Tongue (tissue), 2 donors: Measurements from ENCODE around the gene ALDH3A2. TPM values are rescaled to one million over a fixed set of nuclear protein-coding genes. Genes with fewer than 3 reads are reported as not detected.

Source experiments
- DNase-seq: peaks from one replicate; pipeline ENCODE4 v3.0.0-alpha.2; 2015
- total RNA-seq: library from RNA; depleted of rRNA; stranded (reverse); fragments of >200 nt; gene quantifications from one replicate; pipeline ENCODE4 v1.2.3, GENCODE V29; 2014

The ALDH3A2 gene
- 210 TPM for total RNA-seq

DNA sequence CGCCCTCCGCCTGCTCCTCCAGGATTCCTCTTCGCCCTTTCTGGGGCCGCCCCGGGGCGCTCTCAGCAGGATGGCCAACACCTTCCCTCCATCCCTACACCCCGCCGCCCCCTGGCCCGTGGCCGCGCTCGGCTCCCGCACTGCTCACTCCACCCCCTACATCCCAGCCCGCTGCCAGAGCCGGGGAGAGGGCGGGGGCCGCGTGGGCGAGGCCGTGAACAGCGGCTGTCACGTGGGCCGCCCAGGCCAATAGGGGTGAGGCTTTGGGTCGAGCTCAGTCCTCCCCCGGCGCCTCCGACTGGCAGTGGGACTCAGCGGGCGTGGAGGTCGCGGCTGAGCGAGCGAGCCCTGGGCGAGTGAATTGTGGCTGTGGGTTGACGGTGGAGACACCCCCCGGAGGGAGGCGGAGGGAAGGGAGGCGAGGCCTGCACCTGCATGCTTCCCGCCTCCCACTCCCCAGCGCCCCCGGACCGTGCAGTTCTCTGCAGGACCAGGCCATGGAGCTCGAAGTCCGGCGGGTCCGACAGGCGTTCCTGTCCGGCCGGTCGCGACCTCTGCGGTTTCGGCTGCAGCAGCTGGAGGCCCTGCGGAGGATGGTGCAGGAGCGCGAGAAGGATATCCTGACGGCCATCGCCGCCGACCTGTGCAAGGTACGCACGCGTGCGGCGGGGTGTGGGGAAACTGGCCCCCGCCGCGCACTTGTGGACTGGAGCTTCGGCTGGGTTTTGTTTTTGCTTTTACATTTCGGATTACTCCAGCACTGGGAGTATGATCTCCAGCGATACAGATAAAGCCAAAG, at the start of gene ALDH3A2:
TSS of gene ALDH3A2 (plus strand) at position 277 of the 799 bp plus-strand sequence. CDS start at position 498, 221 bp downstream.
- DNase-seq: peak; percentile 98

DNA sequence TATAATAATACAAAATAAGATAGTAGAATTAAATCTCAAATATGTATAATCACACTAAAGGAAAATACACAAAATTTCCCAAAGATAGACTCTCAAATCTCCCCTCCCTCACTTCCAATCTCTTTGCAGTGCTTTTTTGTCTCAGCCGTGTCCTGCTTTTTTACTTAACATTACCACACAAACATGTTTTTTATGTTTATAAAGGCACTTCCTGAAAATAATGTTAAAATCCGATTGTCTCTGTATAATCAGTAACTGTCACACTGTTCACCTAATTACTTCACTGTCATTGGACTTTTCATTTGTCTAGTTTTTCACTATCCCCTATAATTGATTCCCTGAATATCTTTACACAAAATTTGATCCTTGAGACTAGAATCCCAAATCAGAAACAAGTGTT, 38.2 kb upstream of the ALDH3A2 start:
- no peak for DNase-seq

- no peak for DNase-seq
Measured at GRCh38 chr17:19610879-19611278, 37.7 kb upstream of the ALDH3A2 start.

- no peak for DNase-seq
Measured at GRCh38 chr17:19613979-19614378, 34.6 kb upstream of the ALDH3A2 start.

DNA sequence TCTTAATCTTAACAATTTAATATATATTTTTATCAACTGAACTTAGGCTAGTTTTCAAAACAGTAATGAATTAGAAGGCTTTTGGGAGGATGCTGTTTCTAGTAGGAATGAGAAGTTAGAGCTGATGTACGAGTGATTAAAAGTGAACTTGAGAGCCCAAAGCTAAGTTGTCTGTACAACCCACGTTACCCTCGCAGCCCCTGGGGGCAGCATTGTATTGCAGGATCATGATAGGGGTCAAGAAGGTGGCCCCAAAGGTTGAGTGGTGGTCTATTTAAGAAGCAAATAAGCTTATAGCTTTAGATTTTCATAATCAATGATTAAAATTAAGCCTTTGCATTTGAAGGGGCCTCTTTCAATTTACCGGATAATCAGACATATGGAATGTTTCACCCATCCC, 33.7 kb upstream of the ALDH3A2 start:
- no peak for DNase-seq

DNA sequence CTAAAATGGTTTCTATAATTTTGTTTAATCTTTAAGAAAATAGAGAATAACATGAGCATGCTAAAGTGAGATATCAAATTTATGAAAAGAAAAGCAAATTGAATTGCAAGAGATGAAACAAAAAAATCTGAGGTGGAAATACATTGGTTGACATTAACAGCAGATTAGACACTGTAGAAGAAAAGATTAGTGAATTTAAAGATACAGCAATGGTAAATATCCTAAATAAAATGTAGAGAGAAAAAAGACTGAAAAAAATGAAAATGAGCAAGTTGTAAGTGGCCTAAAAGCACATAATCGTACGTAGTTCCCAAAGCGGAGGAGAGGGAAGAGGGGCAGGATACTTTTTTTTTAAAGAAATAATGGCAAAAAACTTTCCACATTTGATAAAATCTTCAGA, 30.5 kb upstream of the ALDH3A2 start:
- no peak for DNase-seq

- no peak for DNase-seq
Measured at GRCh38 chr17:19619705-19620325, 28.7 kb upstream of the ALDH3A2 start.

DNA sequence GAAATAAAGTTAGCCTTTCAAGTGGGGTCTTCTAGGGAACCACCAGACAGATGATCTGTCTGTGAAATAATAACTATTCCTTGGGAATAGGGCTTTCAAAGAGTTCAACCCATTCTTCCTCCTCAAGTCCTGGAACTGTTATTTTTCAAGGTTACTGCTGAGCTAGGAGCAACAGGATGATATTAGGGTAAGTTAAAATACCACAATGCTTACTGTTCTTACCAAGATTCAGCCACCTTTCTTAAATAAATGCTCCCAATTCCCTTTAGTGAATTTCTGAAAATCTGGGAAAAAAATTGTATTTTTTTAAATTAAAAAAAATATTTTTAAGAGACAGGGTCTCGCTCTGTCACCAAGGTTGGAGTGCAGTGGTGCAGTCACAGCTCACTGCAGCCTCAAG, 26.9 kb upstream of the ALDH3A2 start:
- DNase-seq: no peak

DNA sequence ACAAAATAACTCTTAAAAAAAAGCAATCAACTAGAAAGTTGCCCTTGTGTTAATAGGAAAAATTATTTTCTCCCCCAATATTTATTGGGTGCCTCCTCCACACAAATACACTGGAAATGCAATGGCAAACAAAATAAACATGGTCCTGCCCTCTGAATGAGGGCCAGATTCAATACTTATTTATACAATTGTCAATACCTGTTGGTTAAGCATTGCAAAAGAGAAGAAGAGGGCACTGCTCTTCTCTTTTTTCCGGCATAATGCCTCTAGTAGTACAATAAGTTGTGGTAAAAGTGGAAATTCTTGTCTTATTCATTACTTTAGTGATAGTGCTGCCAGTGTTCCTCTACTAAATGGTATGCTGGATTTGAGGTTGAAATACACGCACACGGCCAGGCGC, 22.5 kb upstream of the ALDH3A2 start:
- no peak for DNase-seq

DNA sequence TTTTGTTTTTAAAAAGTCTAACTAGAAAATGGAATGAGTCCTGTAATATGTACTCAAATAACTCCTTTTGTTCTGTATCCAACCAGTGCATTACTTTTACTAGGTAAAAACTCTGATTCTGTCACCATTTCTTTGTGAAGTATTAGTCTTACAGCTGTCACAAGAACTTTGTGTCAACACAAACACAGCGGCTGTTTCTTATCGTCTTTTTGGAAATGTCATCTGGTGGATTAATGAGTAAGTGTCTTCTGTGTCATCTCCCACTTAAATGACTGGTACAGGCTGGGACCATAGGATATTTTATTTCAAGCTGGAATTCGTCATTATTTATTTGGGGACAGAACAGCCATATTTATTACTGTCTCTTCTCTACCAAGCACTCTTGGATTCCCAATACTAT, 19.1 kb upstream of the ALDH3A2 start:
- peak; percentile 30 for DNase-seq

DNA sequence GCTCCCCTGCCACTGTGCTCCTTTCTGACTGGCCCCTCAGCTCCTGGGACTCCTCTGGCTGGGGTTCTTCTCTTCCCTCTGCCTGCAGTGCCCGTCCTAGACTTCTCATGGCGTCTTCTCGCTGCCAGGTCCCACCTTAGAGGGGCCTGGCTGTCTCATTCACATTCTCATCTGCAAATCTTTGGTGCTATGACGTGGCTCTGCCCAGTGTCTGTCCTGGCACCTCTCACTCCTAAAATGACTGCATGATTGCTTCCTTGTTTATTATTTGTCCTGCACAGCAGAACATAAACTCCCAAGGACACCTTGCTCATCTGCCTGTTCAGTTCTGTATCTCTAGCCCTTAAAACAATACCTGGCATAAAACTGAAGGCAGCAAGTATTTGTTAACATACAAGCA, 18.5 kb upstream of the ALDH3A2 start:
- DNase-seq: no peak

GRCh38 chr17:19630661-19631060, 17.9 kb upstream of the ALDH3A2 start:
- DNase-seq: no peak

- no peak for DNase-seq
Measured at GRCh38 chr17:19631905-19632304, 16.6 kb upstream of the ALDH3A2 start.

DNA sequence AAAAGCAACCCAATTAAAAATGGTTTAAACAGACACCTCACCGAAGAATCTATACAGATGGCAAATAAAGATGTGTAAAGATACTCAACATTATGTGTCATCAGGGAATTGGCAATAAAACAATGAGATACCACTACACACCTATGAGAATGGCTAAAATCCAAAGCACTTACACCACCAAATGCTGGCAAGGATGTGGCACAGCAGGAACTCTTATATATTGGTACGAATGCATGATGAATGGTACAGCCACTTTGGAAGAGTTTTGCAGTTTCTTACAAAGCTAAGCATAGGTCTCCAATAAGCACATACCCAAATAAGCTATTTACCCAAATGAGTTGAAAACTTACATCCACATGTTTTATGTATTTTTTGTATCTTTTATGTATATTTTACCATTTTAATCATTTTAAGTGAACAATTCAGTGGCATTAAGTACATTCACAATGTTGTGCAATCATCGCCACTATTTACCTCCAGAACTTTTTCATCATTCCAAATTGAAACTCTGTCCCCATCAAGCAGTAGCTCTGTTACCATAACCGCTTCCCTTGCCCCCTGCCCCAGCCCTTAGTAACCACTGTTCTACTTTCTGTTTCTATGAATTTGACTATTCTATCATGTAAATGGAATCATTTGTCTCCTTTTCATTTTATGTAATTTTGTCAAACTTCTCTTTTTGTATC, 6.7 kb upstream of the ALDH3A2 start:
- DNase-seq: no peak

DNA sequence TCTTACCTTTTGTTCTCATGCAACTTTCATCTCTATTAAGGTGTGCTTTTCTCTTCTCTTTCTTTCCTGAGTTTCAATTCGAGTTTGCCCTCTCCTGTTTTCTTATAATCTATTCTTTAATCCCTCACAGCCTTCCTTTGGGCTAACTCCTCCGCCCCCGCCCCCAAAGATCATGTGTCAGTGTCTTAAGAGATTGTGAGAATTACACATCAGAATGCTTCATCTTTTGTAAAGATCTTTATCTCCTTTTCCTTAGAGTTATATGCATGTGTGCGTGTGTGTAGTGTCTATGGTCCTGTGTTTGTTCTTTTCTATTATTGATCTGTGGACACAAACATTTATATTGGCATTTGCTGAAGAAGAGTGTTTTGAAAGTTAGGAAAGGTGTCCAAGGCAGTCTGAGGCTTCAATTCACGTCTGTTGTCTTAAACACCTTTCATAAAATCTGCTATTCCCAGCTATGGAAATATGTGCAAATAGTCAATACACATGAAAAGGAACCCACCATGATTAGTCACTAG, 6.1 kb upstream of the ALDH3A2 start:
- no peak for DNase-seq

GRCh38 chr17:19644493-19645210, 3.9 kb upstream of the ALDH3A2 start:
- no peak for DNase-seq

DNA sequence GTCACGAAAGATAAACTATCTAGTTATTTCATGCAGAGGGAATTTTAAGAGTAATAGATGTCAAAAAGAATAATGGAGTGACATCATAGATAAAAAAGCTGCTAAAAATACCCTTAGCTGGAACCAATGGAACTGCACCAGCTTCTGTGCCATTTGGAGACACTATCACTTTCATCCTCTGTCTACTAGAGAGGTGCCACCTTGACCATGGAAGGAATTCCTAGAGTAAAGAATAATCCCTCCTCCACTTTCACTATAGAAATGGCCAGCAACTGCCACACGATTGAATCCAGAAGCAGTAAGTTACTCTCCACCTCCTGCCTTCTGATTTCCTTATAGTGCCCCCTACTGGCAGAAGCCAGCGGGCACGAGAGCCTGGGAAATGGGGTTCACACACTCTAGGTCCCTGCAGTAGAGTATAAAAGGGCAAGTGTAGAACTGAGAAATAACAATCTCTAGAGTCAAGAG, 2.8 kb upstream of the ALDH3A2 start:
- DNase-seq: peak; percentile 35

- no peak for DNase-seq
Measured at GRCh38 chr17:19646788-19647696, 1.5 kb upstream of the ALDH3A2 start.

DNA sequence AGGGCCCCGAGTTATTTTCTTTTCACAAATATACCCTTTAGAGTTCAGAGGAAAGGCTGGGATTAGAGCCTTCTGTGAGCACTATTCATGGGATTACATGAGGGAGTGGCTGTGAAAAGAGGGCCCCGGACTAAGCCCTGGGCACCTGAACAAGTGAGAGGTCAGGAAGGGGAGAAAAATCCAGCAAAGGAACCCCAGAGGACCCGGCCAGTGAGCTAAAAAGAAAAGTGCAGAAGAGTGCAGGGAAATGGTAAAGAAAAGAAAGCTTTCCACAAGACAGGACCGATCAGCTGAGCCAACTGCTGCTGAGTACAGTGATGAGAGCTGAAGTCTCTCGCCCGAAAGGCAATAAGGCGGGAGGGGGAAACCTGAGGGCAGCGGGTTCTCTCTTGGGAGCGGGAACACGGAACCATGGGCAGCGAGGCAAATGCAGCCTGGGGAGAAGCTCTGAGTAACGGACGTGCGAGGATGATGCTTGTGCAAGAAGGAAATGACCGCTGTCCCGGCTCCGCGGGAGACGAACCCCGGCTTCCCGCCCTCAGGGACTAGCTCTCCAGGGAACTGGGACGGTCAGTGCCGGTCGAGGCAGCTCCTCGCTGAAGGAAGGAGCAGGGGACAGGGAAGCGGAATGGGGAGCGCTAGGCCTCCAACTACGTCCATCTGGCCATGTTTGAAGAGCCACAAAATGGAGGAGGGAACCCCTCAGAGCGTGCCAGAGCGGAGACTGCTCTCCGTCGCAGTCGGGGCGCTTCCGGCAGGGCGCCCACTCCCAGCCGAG, 665 bp upstream of the ALDH3A2 start:
- peak; percentile 57 for DNase-seq

DNA sequence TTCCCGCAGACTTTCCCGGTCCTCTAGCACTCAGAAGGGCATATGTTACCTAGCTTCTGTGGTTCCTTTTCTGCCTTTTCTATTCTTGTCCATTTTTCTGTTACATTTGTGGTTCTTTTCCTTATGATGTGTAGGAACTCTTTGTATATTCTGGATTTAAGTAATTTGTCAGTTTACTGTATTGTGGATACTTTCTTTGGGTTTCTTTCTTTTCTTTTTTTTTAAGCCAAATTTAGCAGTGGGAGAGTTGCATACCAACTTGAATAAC, 657 bp downstream of the ALDH3A2 start:
- DNase-seq: no peak

DNA sequence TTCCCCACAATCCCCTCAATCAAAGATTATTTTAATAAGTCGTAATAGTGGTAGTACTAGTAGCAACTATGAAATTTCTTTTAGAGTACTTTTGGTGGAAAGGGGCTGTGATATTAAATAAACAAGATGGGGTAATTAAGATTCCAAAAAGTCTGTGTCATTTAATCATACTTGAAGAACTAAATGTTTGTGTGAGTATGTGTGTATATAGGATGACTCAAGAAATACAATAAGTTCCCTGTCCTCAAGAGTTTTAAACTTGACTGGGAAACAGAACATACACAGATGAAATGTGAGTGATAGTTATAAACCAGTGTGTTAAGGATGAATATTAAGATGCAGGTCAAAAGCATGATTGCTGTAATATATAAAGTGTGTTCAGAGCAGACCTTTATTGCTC, 2.3 kb downstream of the ALDH3A2 start:
- DNase-seq: no peak
